GM18505 (cell line): ENCODE results near the gene TM4SF1.

Experiments used
- ATAC-seq: cut with Tn5 transposase; IDR thresholded peaks from one replicate; pipeline ENCODE4 v1.9.1; 2021; ENCODE audit not compliant: unreplicated experiment
- POLR2A ChIP-seq: IDR thresholded peaks from 4 replicates; pipeline ENCODE4 v1.6.1; 2011; ENCODE audit warnings: borderline replicate concordance; ENCODE audit not compliant: insufficient read depth, insufficient read length; ENCODE audit errors: extremely low read depth

The TM4SF1 gene, protein sequence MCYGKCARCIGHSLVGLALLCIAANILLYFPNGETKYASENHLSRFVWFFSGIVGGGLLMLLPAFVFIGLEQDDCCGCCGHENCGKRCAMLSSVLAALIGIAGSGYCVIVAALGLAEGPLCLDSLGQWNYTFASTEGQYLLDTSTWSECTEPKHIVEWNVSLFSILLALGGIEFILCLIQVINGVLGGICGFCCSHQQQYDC

DNA sequence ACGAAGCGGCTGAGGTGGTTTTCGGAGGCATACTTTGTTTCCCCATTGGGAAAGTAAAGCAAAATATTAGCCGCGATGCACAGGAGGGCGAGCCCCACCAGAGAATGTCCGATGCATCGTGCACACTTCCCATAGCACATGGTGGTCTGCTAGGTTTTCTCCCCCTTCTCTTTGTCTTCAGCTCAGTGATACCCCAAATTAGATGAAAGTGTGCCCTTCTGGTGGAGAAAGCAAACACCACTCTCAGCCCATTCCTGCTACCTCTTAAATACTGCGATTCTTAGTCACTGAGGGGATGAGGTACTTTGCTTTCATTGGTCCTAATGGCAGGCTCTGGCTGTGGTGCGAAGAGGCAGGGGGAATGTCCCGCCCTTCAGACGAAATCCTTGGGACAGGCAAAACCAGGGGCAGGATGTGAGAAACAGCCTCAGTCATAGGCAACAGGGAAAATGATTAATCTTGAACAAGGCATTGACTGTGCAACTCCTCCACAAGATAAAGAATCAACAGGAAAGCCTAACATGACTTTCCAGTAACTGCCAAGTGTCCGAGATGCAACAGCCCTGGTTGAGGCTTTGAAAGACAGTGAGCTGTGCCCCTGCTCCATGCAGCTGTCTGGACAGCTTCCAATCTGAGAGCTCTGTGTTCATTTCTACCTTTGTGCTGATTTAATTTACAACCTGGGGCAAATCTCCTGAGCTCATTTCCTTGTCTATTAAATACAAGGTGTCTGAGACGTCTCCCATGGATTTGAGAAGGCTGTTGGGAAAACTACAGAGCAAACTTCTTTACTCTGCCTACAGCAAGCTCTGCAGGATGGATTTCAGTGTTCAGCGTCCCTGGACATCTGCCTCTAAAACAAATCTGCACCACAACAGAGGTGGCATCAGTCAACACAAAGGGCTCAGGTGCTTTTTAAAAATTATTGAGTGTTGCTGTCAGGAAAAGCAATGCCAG lies at the start of gene TM4SF1:
TM4SF1 (minus strand) TSS at position 242 of the 957 bp plus-strand sequence; CDS start at position 140, 102 bp downstream.
- ATAC-seq: no peak
- TF ChIP-seq POLR2A: no peak

- no peak for ATAC-seq
- no peak for TF ChIP-seq POLR2A
Observed at GRCh38 chr3:149426325-149426724, 48.9 kb upstream of the TM4SF1 start.

DNA sequence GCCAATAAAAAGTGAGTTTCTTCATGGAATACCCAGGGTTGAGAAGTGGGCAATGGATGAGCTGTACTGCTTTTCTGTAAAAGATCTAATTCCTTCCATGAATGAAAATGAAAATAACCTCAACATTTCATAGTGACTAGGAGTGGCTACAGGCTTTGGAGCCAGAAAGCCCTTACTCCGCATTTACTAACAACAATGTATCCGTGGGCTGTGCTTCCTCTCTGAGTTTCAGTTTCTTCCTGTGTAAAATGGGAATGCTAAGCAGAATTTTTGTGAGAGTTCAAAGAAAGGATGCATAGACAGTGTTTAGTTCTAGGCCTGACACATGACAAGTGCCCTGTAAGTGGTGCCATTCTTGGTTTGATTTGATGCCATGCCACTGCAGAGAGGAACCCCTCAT lies 47.5 kb upstream of the TM4SF1 start:
- ATAC-seq: no peak
- TF ChIP-seq POLR2A: no peak

DNA sequence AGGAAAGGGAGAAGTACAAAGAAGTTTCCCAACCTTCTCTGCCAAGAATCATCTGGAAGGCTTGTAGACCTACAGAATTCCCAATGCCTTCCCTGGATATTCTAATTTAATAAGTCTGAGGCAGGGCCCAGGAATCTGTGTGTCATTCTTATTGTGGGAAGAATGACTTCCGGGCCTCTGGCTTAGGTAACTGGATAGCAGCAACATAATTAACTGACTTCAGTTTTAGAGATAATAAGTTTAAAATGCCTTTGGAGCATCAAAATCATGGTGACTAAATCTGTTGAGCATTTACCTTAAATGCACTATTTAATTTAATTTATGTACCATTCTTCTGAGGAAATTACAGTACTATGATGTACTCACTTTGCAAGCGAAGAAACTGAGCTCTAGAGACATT lies 44.3 kb upstream of the TM4SF1 start:
- TF ChIP-seq POLR2A: no peak

GRCh38 chr3:149419816-149420215 lies 42.4 kb upstream of the TM4SF1 start:
- no peak for TF ChIP-seq POLR2A
- ATAC-seq: no peak

More for the DNA sequence above, 44.3 kb upstream of the TM4SF1 start:
- ATAC-seq: no peak

- TF ChIP-seq POLR2A: no peak
Observed at GRCh38 chr3:149417727-149418126, 40.3 kb upstream of the TM4SF1 start.

GRCh38 chr3:149417174-149417573 lies 39.7 kb upstream of the TM4SF1 start:
- peak; percentile 87 for ATAC-seq
- TF ChIP-seq POLR2A: no peak

More at GRCh38 chr3:149417727-149418126, 40.3 kb upstream of the TM4SF1 start:
- ATAC-seq: no peak

DNA sequence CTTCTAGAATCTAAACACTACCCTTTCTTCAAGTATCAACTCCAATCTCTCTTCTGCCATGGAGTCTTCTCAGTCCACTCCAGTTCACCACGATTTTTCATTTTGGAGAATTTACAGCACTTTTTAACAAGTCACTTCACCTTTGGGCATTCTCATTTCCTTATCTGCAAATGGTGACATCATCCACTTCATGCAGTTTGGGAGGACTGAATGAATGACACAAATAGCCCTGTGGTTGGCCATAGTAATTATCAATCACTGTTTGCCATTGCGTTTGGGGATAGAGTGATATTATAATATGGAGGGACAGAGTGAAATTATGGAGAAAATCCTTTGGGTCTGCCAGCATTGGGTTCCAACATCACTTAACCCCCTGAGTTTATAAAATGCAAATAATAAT lies 38.0 kb upstream of the TM4SF1 start:
- no peak for TF ChIP-seq POLR2A
- no peak for ATAC-seq

DNA sequence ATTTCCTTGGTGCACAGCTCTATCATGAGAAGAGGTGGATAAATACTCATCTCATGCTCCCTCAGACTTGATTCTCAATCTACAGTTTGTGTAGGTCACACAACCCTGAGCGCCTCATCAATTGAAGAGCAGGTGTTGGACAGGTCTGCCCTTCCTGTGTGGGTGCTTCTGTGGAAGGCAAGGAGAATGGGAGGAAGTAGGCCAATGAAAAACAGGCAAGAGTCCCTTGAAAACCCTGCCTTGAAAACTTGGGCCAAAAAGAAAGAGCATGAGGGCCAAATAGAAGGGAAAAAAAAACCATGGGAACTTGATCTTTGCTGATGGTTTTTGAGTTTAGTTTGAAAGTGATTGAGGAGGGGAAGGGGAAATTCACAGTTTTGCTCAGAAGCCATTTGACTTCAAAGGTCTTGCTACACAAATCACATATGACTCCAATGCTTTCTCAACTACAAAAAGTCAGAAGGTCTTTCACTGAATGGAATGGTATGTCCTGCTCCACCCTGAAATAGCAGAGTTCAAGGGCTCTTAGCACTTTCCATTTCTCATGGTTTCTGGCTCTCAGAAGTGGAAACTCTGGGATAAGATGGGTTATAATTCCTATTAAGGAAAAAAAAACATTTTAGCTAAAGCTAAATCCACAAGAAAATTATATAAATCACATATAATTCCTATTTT lies 37.2 kb upstream of the TM4SF1 start:
- TF ChIP-seq POLR2A: no peak
- no peak for ATAC-seq

DNA sequence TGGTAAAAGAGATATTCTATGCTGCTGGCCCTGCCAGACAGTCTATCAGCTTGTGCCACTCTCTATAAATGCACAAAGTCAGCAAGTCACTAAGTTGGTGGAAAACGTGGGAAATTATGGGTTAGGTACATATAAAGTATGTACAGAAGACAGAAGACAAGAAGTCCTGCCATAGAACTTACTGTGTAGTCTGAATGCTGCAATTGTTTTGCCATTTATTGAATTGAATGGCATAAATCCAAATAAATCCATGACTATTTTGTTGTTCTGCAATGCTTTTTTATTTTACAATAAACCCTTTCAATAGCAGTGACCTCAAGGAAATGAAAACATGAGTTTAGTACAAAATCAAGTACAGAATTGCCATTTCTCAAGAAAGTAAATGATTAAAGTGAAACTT lies 34.1 kb upstream of the TM4SF1 start:
- no peak for ATAC-seq
- TF ChIP-seq POLR2A: no peak

- TF ChIP-seq POLR2A: no peak
- no peak for ATAC-seq
Observed at GRCh38 chr3:149409351-149409750, 31.9 kb upstream of the TM4SF1 start.

DNA sequence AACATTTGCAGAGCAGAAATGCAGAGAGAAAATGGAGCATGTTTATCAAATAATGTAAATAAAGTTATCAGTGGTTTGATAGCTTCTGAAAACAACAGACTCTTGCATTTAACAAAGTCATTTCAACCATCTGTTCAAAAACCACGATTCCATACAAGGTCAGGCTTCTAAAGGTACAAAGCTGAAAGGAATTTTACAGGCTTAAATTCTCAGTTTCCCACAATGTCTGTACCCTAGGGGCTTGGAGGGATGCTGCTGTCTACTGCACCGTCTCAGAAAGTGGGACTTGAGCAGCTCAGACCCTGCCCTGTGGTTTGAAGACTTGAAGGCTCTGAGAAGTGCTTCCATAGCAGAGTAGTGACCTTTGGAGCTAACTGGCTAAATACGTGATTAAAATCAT lies 30.4 kb upstream of the TM4SF1 start:
- TF ChIP-seq POLR2A: no peak
- ATAC-seq: no peak

- ATAC-seq: no peak
- no peak for TF ChIP-seq POLR2A
Observed at GRCh38 chr3:149406244-149406752, 28.8 kb upstream of the TM4SF1 start.
